HUES48 (cell line): ENCODE measurements around the gene PNPLA1.

Source experiments
- H3K27ac ChIP-seq: one replicate; pipeline ENCODE4 v1.7.0; 2013; ENCODE audit warnings: low read depth, low read length, inconsistent platforms
- H3K27me3 ChIP-seq: 2 replicates; pipeline ENCODE4 v1.6.1; 2013; ENCODE audit warnings: mild to moderate bottlenecking, low read length; ENCODE audit not compliant: control insufficient read depth, insufficient read depth
- H3K36me3 ChIP-seq: 2 replicates; pipeline ENCODE4 v1.6.1; 2013; ENCODE audit warnings: low read length; ENCODE audit not compliant: control insufficient read depth, insufficient read depth
- H3K4me1 ChIP-seq: 2 replicates; pipeline ENCODE4 v1.6.1; 2013; ENCODE audit warnings: mild to moderate bottlenecking, low read length; ENCODE audit not compliant: control insufficient read depth, insufficient read depth
- H3K4me3 ChIP-seq: 2 replicates; pipeline ENCODE4 v1.5.1; 2013; ENCODE audit warnings: mild to moderate bottlenecking, low read depth, low read length
- H3K9ac ChIP-seq: 2 replicates; pipeline ENCODE4 v1.6.1; 2013; ENCODE audit warnings: mild to moderate bottlenecking, low read depth, low read length, moderate library complexity
- H3K9me3 ChIP-seq: 2 replicates; pipeline ENCODE4 v1.6.1; 2013; ENCODE audit warnings: low read length; ENCODE audit not compliant: control insufficient read depth, insufficient read depth

Gene PNPLA1, protein sequence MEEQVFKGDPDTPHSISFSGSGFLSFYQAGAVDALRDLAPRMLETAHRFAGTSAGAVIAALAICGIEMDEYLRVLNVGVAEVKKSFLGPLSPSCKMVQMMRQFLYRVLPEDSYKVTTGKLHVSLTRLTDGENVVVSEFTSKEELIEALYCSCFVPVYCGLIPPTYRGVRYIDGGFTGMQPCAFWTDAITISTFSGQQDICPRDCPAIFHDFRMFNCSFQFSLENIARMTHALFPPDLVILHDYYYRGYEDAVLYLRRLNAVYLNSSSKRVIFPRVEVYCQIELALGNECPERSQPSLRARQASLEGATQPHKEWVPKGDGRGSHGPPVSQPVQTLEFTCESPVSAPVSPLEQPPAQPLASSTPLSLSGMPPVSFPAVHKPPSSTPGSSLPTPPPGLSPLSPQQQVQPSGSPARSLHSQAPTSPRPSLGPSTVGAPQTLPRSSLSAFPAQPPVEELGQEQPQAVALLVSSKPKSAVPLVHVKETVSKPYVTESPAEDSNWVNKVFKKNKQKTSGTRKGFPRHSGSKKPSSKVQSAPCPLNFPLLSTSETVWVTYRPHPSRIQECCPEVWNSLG

DNA sequence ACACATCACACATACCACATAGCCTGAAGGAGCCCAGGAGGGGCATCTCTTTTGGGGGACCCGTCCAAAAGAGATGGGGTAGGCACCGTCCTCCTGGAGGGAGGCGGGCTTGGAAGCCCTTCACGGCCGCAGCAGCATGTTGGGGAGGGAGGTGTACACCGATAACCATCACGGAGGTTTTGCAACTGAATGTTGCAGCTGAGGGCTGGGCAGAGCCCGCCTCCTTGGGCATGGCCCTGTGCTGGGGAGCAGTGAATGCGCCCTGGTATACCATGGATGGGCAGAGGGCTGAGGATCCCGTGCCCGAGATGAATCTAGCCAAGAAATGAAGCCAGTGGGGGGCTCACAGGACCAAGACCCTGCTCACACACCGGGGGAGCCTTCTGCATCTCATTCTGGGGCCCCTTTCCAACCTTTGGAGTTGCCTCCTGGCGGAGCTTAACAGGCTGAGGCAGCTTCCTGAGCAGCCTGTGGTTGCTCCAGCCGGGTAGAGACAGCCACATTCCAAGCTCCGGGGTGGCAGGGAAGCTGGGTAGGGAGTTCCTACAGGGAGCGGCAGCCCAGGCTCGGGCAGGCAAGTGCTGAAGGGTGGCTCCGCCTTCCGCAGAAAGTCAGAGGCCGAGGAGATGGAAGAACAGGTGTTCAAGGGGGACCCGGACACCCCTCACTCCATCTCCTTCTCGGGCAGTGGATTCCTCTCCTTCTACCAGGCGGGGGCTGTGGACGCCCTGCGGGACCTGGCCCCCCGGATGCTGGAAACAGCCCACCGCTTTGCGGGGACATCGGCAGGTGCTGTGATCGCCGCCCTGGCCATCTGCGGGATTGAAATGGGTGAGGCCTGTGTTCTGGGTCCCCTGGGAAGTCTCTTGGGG is at the start of gene PNPLA1:
PNPLA1 (plus strand) TSS at position 227 of the 872 bp plus-strand sequence; CDS start at position 627, 400 bp downstream.
- H3K27ac ChIP-seq: no peak within 1 kb of the TSS
- H3K4me1 ChIP-seq: peaks cover 3% of the 10 kb centered on the region; the same call in 1 of the 2 replicates
- no peaks in the 10 kb centered on the region for H3K36me3 ChIP-seq
- no peaks in the 10 kb centered on the region for H3K27me3 ChIP-seq
- no peak within 1 kb of the TSS for H3K4me3 ChIP-seq
- 0 out of 2 replicates have a peak, but pooled peaks cover 6% of the 10 kb centered on the region for H3K9me3 ChIP-seq
- no peak within 1 kb of the TSS for H3K9ac ChIP-seq

DNA sequence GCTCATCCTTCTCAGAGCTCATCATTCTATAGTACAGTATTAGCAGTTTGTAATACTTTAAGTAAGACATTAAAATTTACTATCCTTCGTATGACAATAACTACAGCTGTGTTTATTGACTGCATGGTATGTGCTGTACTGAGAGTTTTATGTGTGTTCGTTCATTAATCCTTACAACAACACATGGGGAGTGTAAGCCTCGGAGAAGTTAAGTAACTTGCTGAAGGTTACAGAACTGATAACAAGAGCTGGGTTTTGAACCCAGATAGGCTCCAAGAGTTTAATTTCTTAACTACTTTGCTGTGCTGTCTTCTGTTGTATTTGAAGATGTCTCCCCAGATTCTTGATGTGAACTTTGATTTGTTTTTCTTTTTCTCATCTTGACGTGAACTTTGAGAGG is 49.6 kb upstream of the PNPLA1 start:
- H3K27ac ChIP-seq: no peak overlapping the region
- no peak overlapping the region for H3K9ac ChIP-seq
- peaks cover 94% of the 10 kb centered on the region for H3K36me3 ChIP-seq
- no peaks in the 10 kb centered on the region for H3K27me3 ChIP-seq
- H3K4me1 ChIP-seq: no peaks in the 10 kb centered on the region
- no peak overlapping the region for H3K4me3 ChIP-seq
- H3K9me3 ChIP-seq: no peaks in the 10 kb centered on the region

DNA sequence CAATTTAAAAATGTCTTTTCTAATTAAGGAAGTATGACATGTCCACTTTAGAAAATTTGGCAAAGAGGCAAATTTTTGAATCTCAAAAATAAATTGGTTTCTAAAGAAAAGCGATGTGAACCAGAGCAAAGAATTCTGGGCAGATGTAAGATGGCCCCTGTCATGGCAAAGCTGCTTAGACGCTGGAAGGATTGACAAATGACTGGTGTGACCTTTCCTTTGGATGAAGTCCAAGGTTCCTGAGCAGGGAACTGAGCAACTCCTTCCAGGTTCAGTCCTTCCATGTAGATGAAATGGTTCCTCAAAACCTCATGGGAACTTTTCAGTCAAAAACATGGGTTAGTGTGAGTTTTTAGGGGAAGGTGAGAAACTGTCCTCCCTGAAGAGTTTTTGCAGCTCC is 48.2 kb upstream of the PNPLA1 start:
- Histone ChIP-seq H3K4me1 (no peaks in the 10 kb centered on the region), H3K9me3 (no peaks in the 10 kb centered on the region), H3K27ac (no peak overlapping the region), H3K4me3 (no peak overlapping the region), H3K36me3 (peaks cover 94% of the 10 kb centered on the region), H3K27me3 (no peaks in the 10 kb centered on the region), H3K9ac (no peak overlapping the region)

DNA sequence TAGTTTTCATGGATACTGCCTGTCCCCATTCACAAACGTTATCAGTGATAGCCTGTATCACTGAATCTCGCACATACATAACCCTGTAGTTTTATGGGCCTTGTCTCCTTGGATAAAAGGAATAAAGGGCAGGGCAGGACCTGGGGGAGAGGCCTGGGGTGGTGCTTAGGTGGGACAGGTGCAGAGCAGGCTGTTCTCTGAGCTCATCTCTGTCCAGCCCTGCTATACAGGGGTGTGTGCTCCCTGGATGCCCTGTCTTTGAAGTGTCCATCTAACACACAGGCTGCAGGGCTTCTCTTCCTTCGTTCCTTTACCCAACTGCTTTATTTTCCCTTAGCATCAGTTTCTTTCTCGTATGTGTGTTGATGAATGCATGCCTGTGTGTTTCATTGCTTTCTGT is 46.9 kb upstream of the PNPLA1 start:
- Histone ChIP-seq H3K36me3 (peaks cover 94% of the 10 kb centered on the region), H3K9ac (no peak overlapping the region), H3K27ac (no peak overlapping the region), H3K27me3 (no peaks in the 10 kb centered on the region), H3K4me1 (no peaks in the 10 kb centered on the region), H3K9me3 (no peaks in the 10 kb centered on the region), H3K4me3 (no peak overlapping the region)

DNA sequence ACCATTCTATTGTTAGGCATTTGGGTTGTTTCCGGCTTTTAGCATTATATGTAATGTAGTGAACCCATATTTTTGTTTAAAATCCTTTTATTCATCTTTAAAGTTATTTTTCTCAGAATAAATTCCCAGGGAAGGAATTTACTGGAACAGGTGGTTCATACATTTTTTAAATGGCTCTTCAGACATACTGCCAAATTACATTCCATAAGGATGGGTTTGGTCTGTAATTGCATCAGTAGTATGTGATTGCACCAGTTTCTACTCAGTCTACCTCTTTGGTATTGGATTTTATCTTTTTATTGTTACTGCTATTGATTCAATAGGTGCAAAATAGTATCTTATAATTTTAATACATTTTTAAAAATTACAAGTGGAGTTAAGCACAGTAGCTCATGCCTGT is 46.2 kb upstream of the PNPLA1 start:
- Histone ChIP-seq H3K9me3 (no peaks in the 10 kb centered on the region), H3K27ac (no peak overlapping the region), H3K4me1 (no peaks in the 10 kb centered on the region), H3K9ac (no peak overlapping the region), H3K36me3 (peaks cover 95% of the 10 kb centered on the region), H3K27me3 (no peaks in the 10 kb centered on the region), H3K4me3 (no peak overlapping the region)

DNA sequence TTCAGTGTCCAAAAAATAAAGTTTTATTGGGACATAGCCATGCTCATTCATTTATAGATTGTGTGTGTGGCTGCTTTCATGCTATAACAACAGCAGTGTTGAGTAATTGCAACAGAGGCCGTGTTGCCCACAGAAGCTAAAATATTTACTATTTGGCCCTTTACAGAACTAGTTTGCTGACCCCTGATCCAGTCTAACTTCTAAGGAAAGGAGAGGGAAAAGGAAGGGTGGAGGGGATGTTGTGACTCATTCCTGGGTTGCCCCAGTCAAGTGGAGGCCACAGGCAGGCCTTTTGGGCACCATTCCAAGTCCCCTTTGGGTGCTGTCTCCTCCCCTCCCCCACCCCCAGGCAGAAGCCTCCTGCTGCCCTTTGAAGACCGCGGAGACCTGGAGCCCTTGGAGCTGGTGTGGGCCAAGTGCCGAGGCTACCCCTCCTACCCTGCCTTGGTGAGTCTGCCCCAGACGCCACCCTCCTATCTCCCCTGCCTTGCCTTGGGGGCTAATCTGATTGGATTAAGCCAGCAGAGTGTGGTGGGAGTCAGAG is 44.9 kb upstream of the PNPLA1 start:
- no peak overlapping the region for H3K9ac ChIP-seq
- no peaks in the 10 kb centered on the region for H3K9me3 ChIP-seq
- peaks cover 95% of the 10 kb centered on the region for H3K36me3 ChIP-seq
- H3K27ac ChIP-seq: no peak overlapping the region
- no peaks in the 10 kb centered on the region for H3K4me1 ChIP-seq
- no peaks in the 10 kb centered on the region for H3K27me3 ChIP-seq
- H3K4me3 ChIP-seq: no peak overlapping the region

DNA sequence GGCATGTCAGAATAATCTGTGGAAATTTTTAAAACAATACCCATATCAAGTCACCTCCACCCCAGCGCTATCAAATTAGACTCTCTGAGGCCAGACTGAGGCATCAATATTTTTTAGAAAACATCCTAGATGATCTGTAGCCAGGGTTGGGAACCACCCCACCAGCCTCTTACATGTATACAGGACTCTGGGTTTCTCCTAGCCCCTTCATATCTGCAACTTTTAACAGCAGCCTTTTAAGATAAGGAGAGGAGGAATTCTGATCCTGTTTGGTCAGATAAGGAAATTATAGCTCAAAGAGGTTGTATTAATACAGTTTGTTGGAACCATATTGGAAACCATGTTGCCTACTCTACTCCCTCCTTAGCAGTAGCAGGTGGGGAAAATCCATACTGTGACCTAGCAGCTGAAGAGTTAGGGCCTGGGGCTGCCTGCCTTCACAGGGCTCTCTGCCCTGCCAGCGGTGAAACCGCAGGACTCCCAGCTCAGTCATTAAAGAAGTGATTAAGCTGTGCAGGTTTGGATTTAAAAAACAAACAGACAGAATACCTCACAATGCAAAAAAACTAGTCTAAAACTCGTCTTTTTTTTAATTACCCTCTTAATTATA is 43.3 kb upstream of the PNPLA1 start:
- H3K4me1 ChIP-seq: no peaks in the 10 kb centered on the region
- H3K4me3 ChIP-seq: no peak overlapping the region
- no peaks in the 10 kb centered on the region for H3K27me3 ChIP-seq
- no peaks in the 10 kb centered on the region for H3K9me3 ChIP-seq
- no peak overlapping the region for H3K27ac ChIP-seq
- peaks cover 96% of the 10 kb centered on the region for H3K36me3 ChIP-seq
- no peak overlapping the region for H3K9ac ChIP-seq

DNA sequence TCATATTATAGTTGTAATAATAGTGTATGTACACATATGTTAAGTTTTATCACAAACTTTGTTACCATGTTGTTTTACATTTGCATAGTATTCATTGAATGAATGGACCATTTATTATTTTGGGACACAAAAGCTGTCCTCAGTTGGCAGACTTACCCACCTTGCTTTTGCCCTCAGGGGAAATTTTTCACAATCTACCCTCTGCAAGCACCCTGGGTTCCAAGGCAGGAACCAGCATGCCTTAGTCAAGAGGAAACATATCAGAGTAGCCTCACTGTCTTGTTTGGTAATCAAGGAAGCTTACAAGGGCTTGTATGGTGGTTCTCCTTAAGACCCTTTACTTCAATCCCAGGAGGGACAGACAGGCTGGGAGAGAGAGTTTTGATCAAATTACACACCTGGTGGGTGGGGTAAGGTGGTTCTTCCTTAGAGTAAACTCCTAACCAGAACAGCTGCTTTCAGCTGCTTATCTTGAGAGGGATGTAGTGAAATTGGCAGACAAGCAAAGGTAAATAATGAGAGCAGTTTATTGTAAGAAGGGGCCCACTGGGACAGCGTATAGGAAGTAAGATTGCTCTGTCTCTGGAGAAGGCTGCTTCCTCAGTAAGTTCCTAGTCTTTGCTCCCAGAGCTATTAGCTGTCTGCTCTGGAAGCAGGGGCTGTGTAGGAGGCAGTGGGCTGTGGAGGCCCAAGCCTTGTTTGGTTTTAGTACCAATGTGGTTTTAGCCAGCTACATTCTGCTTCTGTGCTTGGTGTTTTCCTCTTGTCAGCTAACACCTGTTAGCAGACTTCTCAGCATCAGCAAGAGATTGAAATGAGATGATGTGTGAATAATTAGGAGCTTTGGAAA is 42.3 kb upstream of the PNPLA1 start:
- Histone ChIP-seq H3K27ac (no peak overlapping the region), H3K36me3 (peaks cover 97% of the 10 kb centered on the region), H3K9ac (no peak overlapping the region), H3K4me1 (no peaks in the 10 kb centered on the region), H3K4me3 (no peak overlapping the region), H3K27me3 (no peaks in the 10 kb centered on the region), H3K9me3 (no peaks in the 10 kb centered on the region)

DNA sequence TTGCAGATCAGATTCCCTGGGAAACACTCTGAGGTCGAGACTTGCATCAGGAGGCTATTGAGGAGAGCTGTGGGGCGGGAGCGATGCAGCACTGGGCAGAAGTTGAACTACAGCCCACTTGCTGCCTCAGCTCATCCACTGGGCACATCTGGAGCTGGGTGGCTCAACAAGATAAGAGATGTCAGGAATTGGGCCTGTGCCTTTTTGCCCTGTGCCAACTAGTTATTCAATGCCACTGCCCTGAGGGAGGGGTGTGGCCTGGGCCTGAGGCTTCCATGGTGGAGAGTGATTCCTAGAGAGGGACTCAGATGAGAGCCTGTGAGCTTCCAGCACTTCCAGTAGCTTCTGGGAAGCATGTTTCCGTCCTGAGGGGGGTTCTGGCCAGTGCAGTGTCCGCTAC is 40.6 kb upstream of the PNPLA1 start:
- Histone ChIP-seq H3K4me3 (no peak overlapping the region), H3K36me3 (peaks cover 86% of the 10 kb centered on the region), H3K9me3 (no peaks in the 10 kb centered on the region), H3K27me3 (no peaks in the 10 kb centered on the region), H3K4me1 (no peaks in the 10 kb centered on the region), H3K9ac (no peak overlapping the region), H3K27ac (no peak overlapping the region)

DNA sequence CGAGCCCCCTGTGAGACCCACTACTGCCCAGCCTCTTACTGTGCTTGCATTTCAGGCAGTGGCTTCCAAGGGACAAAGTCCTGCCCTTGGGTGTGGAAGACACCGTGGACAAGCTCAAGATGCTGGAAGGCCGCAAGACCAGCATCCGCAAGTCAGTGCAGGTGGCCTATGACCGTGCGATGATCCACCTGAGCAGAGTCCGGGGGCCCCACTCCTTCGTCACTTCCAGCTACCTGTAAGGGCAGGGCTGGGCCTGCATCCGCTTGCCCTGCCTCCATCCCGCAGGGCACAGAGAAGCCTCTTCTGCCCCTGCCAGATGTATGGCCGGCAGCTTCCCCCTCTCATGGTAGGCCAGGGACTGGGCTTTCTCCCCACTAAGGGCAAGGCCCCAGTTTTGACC is 39.5 kb upstream of the PNPLA1 start:
- Histone ChIP-seq H3K4me3 (no peak overlapping the region), H3K9me3 (no peaks in the 10 kb centered on the region), H3K9ac (no peak overlapping the region), H3K4me1 (no peaks in the 10 kb centered on the region), H3K36me3 (peaks cover 76% of the 10 kb centered on the region), H3K27me3 (no peaks in the 10 kb centered on the region), H3K27ac (no peak overlapping the region)
